Pancreas (tissue), 10 donors: ENCODE data around the gene CLTCL1. TPM values are rescaled to one million over a fixed set of nuclear protein-coding genes. Genes with fewer than 3 reads are reported as not detected.

ENCODE experiments used
- ATAC-seq, 4 donors: fragments of 200-7000 bp; cut with Tn5 transposase; one replicate each; pipeline versions ENCODE4 v1.8.0 to v1.9.1; 2020; ENCODE audit warnings: mild to moderate bottlenecking in 4 of 4, moderate library complexity in 4 of 4
- DNase-seq, 6 donors: peaks; one replicate each; pipeline ENCODE4 v3.0.0-alpha.2; 2020
- FAIRE-seq: peaks from 2 replicates; lab custom pipeline; 2012; peaks lifted over from hg19 to GRCh38; lab: Jason Lieb, UNC
- H3K27ac ChIP-seq, 4 donors: fragments of 200-600 bp; sonication (generic); 1 replicate in 3 of 4; 2 replicates in 1 of 4; pipeline versions ENCODE4 v1.5.0 to v1.8.0; 2020
- H3K27me3 ChIP-seq, 4 donors: fragments of 200-600 bp; one replicate each; pipeline ENCODE4 v1.8.0; 2021
- H3K36me3 ChIP-seq, 3 donors: fragments of 200-600 bp; sonication (generic) in 1 of 3; one replicate each; pipeline versions ENCODE4 v1.5.0 to v1.8.0; 2020 to 2021
- H3K4me1 ChIP-seq, 3 donors: fragments of 200-600 bp; one replicate each; pipeline ENCODE4 v1.8.0; 2021
- H3K4me3 ChIP-seq, 4 donors: fragments of 200-600 bp; sonication (generic) in 2 of 4; one replicate each; pipeline versions ENCODE4 v1.5.0 to v1.8.0; 2020 to 2021
- H3K9me3 ChIP-seq, 4 donors: fragments of 200-600 bp; one replicate each; pipeline ENCODE4 v1.8.0; 2021
- WGBS, 2 donors: extraction: QIAGEN DNeasy Blood & Tissue Kit; methylation state at CpG; one replicate each; pipeline ENCODE4 v1.1.7; 2013; 5-methylcytosine and 5-hydroxymethylcytosine counted together
- intact Hi-C, 3 donors: fragments of 100-400 bp; cut with DNase I; formaldehyde crosslinking; loops; one replicate each; pipeline versions ENCODE4 v1.11.1 to v1.14.2; 2022
- polyA plus RNA-seq, 2 donors: library from polyadenylated mRNA; stranded (reverse); fragments of 200-250 nt; gene quantifications; one replicate each; pipeline ENCODE4 v1.2.3, GENCODE V29; 2013
- total RNA-seq, 6 donors: library from RNA; stranded (reverse); fragmentation: NEBNext Ultra II Directional in 4 of 6; extraction: Animal tissue kit (Norgen Biotek cat#: 25700) in 4 of 6; gene quantifications; one replicate each; pipeline versions ENCODE4 v1.2.1 to v1.2.4, GENCODE V29; 2021 to 2023
- TF ChIP-seq, protein P1 (sequence below), 4 donors: fragments of 200-600 bp; sonication (generic) in 3 of 4; IDR thresholded peaks; one replicate each; pipeline versions ENCODE4 v1.5.0 to v1.8.0; 2021; ENCODE audit warnings: antibody characterized with exemption in 4 of 4
- donor health status: healthy with polysubstance abuse.
- donor health status: DM: no; HTN: no; CAD: no; lungs with moderate emphysema.
- donor health status: DM: no; HTN: no; CAD: no.
- donor health status: control.
- donor health status: control.
- donor health status: Bipolar disorder and iron deficiency.
- donor health status: DM: yes; HTN: yes; CAD: no.
- donor health status: DM: no; HTN: no; CAD: no.
- donor health status: DM: no; HTN: no; CAD: no.
- donor health status: DM: yes; HTN: yes; CAD: no.

Gene CLTCL1
- total and polyA plus RNA-seq, 8 donors: 1.7 to 6.4 (median 2.2) TPM

DNA sequence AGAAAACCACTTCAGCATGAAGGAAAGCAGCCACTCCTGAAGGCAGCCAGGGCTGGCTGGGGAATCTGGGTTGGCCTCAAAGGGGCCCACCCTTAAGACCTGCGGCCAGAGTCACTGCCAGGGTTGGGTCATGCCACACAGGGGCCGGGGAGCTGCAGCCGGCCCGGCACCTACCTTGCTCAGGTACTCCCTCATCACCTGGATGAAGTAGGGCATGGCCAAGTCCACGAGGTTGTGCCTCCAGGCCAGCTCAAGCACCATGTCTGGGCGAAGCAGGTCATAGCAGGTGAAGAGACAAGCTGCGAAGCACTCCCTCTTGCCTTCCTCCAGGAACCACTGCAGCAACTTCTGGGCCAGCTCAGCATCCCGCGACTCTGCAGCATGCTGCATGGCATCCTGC lies 108.3 kb downstream of the CLTCL1 start:
- Histone ChIP-seq H3K27ac (no peak overlapping the region), H3K9me3 (no peaks in the 10 kb centered on the region), H3K27me3 (no peaks in the 10 kb centered on the region), H3K4me1 (no peaks in the 10 kb centered on the region), H3K36me3 (no peaks in the 10 kb centered on the region), H3K4me3 (no peak overlapping the region)
- FAIRE-seq (no peak), ATAC-seq (no peak), DNase-seq (no peak)
- WGBS, 2 donors: 81 to 84% methylated on average over 9 of the region's 9 CpGs
- intact Hi-C loops: no loop called here
- TF ChIP-seq, protein P1, sequence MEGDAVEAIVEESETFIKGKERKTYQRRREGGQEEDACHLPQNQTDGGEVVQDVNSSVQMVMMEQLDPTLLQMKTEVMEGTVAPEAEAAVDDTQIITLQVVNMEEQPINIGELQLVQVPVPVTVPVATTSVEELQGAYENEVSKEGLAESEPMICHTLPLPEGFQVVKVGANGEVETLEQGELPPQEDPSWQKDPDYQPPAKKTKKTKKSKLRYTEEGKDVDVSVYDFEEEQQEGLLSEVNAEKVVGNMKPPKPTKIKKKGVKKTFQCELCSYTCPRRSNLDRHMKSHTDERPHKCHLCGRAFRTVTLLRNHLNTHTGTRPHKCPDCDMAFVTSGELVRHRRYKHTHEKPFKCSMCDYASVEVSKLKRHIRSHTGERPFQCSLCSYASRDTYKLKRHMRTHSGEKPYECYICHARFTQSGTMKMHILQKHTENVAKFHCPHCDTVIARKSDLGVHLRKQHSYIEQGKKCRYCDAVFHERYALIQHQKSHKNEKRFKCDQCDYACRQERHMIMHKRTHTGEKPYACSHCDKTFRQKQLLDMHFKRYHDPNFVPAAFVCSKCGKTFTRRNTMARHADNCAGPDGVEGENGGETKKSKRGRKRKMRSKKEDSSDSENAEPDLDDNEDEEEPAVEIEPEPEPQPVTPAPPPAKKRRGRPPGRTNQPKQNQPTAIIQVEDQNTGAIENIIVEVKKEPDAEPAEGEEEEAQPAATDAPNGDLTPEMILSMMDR (IDR thresholded peaks at IDR 0.05): no peak

DNA sequence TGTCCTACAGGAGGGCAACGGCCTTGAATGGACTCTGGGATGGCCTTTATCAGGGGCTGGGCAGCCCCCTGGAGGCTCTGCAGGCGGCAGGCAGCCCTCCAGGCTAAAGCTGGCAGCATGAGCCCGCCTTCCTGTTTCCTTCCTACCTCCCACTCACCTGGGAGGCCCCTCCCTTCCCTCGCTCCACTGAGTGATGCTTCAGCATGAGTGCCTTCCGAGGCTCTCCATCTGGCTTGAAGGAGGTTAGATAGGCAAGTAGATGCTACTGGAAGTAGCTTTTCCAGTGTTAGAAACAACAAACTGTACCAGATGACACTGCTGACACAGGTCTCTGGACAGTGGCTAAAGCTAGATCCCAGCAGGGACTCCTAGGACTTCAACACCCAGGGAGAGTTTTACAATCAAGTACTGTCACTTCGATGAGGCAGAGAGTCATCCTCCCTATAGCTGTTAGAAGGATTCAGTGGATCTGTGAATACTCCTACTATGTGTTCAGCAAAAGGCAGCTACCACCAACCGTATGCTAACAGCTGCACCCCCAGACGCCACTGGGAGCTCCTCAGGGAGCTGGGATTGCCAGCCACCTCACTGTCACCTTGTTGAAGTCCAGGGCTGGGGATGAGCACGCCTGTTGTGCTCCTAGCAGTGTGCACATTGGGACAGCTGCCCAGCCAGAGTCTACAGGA lies 108.9 kb downstream of the CLTCL1 start:
- no peak for DNase-seq
- H3K27me3 ChIP-seq: no peaks in the 10 kb centered on the region
- TF ChIP-seq, protein P1 (IDR thresholded peaks at IDR 0.05): no peak
- no peak overlapping the region for H3K27ac ChIP-seq
- no peak overlapping the region for H3K4me3 ChIP-seq
- no peaks in the 10 kb centered on the region for H3K36me3 ChIP-seq
- H3K4me1 ChIP-seq: peaks cover 0 to under 1% (median 0%) of the 10 kb centered on the region in 3 donors
- 65 to 73% methylated on average over 9 of the region's 9 CpGs for WGBS, 2 donors
- no peak for ATAC-seq
- no peaks in the 10 kb centered on the region for H3K9me3 ChIP-seq
- intact Hi-C loops: no loop called here
- no peak for FAIRE-seq

GRCh38 chr22:19181786-19182471 lies 109.6 kb downstream of the CLTCL1 start:
- DNase-seq (no peak), ATAC-seq (no peak), FAIRE-seq (no peak)
- H3K27ac ChIP-seq: no peak overlapping the region
- no peaks in the 10 kb centered on the region for H3K36me3 ChIP-seq
- WGBS, 2 donors: 72 to 84% methylated on average over 12 of the region's 12 CpGs
- H3K4me3 ChIP-seq: no peak overlapping the region
- intact Hi-C loops: no loop called here
- no peaks in the 10 kb centered on the region for H3K27me3 ChIP-seq
- TF ChIP-seq, protein P1 (IDR thresholded peaks at IDR 0.05): no peak
- H3K9me3 ChIP-seq: no peaks in the 10 kb centered on the region
- H3K4me1 ChIP-seq: peaks cover 0 to 6% (median 6%) of the 10 kb centered on the region in 3 donors

DNA sequence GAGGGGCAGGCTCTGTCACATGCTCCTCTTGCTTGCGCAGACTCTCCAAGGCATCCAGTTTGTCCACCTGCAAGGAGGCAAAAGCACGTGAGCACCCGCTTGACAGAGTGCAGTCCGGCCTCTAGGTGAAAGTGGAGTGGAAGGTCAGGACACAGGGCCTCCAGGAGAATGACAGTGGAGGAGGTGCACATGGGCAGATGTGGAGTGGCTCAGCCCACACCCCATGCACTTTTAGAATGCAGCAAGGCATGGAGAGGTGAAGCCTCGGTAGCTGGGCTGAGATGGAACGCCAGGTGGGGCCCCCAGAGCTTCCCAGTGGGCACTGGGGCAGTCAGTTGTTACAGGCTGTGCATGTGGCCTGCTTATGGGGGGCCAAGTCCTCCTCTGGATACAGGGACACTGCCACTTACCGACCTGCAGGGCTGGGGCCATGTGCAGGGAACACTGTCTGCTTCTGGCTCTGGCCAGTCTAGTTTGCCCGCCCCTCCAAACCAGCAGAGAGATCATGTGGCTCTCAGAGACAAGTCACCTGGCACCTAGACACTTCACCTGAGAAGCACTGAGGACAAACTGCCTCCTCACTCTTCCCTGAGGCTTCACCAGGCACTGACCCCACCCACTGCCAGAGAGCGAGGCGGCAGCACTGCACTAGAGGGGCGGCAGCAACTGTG lies 110.6 kb downstream of the CLTCL1 start:
- H3K27ac ChIP-seq: no peak overlapping the region
- H3K36me3 ChIP-seq: no peaks in the 10 kb centered on the region
- intact Hi-C loops: no loop called here
- H3K9me3 ChIP-seq: no peaks in the 10 kb centered on the region
- DNase-seq (peak in 1 of 6 donors; percentile 48), FAIRE-seq (no peak), ATAC-seq (no peak)
- TF ChIP-seq, protein P1 (IDR thresholded peaks at IDR 0.05): no peak
- H3K27me3 ChIP-seq: no peaks in the 10 kb centered on the region
- H3K4me3 ChIP-seq: no peak overlapping the region
- H3K4me1 ChIP-seq: peaks cover 0 to 7% (median 6%) of the 10 kb centered on the region in 3 donors
- WGBS, 2 donors: 90 to 92% methylated on average over 11 of the region's 11 CpGs
